Gastroesophageal sphincter (tissue), 3 donors: ENCODE data around the gene PRKCI.

Experiments used
- CTCF ChIP-seq, 4 experiments: fragments of 200-600 bp in 2 of 4; fragments of 450-650 bp in 2 of 4; sonication (generic) in 1 of 4; IDR thresholded peaks; one replicate each; pipeline ENCODE4 v1.5.1; 2017 to 2019; ENCODE audit warnings: antibody characterized with exemption in 4 of 4, mild to moderate bottlenecking in 2 of 4, moderate library complexity in 2 of 4
- EP300 ChIP-seq: sonication (generic); formaldehyde crosslinking; IDR thresholded peaks from one replicate; pipeline ENCODE4 v1.6.1; 2017; ENCODE audit warnings: antibody characterized with exemption, mild to moderate bottlenecking
- POLR2AphosphoS5 ChIP-seq: sonication (generic); formaldehyde crosslinking; IDR thresholded peaks from one replicate; pipeline ENCODE4 v1.6.1; 2017; ENCODE audit warnings: antibody characterized with exemption

- no peak for TF ChIP-seq POLR2AphosphoS5
- TF ChIP-seq CTCF (IDR thresholded peaks at IDR 0.05), result no peak
- no peak for TF ChIP-seq EP300
Observed at GRCh38 chr3:170257145-170257544, 34.9 kb downstream of the PRKCI start.
